Anterior cingulate cortex (tissue), 58 donors: Measurements from ENCODE around the gene BMP8B.
A peak's percentile ranks its signal among the peaks of the same experiment; 100 is the strongest.
"Not testable (repeated sequence)": the region's sequence is repeated elsewhere in the genome, so short reads cannot be mapped to it uniquely, and the experiment has no call there.

Experiments
- DNase-seq, 58 donors: peaks; one replicate each; lab custom pipeline; 2025; lab: John Stamatoyannopoulos, UW

Gene BMP8B

GRCh38 chr1:39779821-39780220, 8.8 kb downstream of the BMP8B start:
- no peak for DNase-seq

- no peak for DNase-seq
Observed at GRCh38 chr1:39779137-39779536, 9.5 kb downstream of the BMP8B start.

DNA sequence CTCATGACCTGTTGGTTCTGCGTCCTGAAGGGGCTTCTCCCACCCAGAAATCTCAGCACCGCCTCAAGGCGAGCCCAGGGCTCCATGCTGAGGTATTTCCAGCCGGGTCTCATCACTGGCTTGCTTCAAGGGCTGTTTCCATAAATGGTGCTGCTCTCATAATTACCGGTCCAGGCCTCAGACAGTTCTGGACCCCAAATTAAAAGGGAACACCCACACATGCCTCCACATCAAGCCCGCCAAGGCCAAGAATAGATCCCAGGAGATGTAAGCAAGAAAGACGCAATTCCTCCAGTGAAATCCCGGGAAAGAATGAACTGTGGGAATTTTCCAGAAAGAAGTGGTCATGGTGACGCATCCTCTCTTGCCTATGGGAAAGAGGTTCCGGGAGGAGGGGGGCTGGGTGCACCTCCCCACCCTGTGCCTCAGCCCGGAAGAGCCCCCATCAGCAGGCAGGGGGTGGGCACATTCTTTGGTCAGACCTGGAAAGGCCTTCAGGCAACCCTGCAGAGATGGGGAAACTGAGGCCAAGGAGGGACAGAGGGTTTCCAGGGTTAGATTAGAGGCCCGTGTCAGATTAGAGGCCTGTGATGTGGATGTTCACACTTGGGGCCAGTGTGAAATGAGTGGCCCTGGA, 10.1 kb downstream of the BMP8B start:
- DNase-seq, result not testable (repeated sequence)

DNA sequence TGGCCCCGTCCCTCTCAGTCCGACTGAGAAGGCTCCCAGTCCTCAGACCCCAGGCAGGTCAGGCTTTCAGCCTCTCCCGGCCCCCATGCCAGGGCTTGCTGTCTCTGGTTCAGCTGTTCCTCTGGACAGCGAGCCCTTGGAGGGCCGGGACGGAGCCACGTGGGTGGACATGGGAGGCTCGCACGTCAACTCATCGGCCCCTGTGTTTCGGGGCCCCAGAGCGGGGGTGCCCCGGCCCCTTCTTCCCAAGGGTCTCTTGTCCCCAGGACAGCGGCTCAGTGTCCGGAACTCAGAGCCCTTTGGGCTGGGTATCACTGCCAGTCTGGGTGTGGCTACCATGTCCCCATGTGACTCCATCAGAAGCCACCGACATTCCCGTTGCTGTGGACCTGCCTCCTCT, 10.8 kb downstream of the BMP8B start:
- not testable (repeated sequence) for DNase-seq

DNA sequence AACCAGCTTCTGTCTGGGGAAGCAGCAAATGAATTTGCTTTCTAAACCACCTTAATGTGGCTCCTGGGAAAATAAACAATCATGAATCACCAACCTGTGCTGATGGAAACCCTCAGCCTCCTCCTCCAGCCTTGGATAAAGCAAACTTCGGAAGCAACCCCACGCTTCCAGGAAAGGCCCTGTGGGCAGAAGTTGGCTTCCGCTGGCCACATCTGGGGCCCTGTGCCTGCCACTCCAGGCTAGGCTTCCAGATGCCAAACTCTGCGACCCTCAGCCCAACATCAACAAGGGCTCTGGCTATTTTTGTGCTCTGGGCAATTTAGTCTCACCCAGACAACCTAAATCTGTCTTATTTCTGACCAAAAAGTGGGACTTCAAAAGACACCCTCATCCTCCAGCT, 11.4 kb downstream of the BMP8B start:
- no peak for DNase-seq

DNA sequence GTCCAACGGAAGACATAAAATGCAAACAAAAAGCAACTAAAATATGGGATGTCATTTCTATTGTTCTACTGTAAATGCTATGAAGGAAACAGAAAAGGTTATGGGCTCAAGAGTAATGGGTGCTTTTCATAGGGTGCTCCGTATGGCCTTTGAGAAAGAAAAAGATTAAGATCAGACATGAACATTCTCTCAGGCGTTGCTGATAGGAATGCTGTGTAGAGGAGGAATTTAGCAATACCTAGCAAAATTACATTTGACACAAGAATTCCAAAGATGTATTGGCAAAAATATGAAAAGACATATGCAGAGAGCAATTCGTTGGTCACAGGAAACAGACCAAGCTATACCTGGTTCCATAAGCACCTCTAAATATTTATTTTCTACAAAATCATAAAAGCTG, 11.8 kb downstream of the BMP8B start:
- no peak for DNase-seq

DNA sequence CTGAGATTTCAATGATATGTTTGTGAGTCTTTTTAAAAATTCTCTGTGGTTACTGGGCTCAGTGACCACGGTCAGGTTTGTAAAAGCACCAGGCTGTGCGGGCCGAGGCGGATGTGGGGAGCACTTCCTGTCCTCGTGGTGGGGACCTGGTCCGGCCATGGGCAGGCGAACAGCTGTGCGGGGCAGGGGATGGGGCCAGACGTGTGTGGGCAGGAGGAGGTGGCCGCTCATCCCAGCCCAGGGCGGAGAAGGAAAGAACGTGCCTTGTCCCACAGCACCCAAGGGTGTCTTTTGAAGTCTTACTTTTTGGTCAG, 12.3 kb downstream of the BMP8B start:
- DNase-seq, result peak in 2 of 58 donors; percentile 6 to 7

DNA sequence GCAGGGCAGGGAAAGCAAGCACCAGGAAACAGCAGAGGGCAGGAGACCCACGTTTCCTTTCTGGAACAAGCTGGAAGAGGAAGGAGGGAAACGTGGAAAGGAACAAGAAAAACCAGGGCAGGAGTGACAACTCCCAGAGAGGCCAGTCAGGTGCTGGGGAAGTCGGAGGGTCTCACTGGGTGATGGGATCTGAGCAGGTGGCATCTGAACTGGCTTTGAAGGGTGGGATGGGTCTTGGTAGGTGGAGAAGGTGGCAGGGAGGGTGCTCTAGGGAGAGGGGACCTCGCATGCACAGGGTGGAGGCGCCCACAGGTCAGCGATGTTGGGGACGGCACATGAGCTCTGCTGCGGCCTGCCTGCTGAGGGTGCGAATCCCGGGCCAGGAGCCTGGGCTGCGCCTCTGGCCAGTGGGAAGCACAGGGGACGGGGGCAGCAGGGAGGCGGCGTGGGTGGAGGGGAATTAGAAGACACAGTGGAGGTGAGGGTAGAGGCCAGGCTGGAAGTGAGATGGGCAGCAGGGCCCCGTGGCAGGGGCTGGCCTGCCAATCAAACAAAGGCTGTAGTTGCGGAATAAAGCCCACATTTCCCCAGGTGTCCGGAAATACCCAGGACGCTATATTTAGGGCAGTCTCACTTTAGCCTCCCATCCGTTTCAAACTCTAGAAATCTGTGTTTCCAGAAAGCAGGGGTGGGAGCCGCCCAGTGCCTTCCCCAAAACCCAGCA, 12.8 kb downstream of the BMP8B start:
- DNase-seq, result not testable (repeated sequence)

GRCh38 chr1:39775141-39775540, 13.5 kb downstream of the BMP8B start:
- not testable (repeated sequence) for DNase-seq

DNA sequence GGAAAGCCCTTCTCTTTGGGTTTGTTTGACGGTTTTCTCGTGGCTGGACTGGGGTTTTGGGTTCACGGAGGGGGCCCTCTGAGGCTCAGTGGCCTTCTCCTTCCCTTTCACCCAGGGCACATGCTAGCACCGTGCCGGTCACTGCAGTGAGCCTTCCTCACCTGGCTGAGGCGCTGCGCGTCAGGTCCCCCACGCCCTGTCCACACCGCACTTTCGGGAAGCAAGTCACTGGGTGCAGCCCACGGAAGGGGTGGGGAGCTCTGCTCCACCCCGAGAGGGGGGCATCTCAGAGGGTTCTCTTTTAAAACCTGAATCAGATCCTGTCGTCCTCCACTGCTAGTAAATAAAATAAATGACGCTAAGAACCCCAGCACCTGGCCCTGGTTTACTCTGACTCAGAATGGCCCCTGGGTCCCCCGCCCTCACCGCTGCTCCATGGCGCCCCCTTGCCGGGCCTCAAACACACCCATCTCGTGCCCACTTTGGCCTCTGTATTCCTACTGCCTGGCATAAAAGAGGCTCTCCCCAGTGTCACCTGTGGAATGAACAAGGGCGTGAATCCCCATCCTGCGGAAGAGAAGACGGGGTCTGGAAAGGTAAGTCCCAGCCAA, 15.2 kb downstream of the BMP8B start:
- not testable (repeated sequence) for DNase-seq

- not testable (repeated sequence) for DNase-seq
Observed at GRCh38 chr1:39771022-39771532, 17.6 kb downstream of the BMP8B start, which contains the start of gene OXCT2. OXCT2 (minus strand) TSS chr1:39771348; CDS start chr1:39771255, 93 bp downstream.

GRCh38 chr1:39770100-39771021, 18.3 kb downstream of the BMP8B start:
- not testable (repeated sequence) for DNase-seq

DNA sequence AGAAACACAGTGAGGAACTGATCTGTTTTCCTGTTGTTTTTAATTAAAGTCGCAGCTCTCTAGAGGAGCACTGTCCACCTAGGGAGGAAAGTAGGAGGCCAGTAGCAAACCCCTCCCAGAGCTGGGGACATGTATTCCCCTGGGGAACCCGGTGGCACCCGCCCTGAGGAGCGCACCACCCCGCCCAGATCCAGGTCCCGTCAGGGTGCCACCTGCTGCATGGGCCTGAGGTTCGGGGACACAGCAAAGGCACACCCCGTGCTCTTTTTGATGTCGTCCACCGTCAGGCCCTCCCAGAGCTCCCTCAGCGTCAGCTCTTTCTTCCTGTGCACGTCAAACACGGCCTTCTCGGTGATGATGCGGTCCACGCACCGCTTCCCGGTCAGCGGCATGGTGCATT, 19.2 kb downstream of the BMP8B start:
- DNase-seq, result not testable (repeated sequence)

GRCh38 chr1:39766466-39766865, 22.2 kb downstream of the BMP8B start:
- not testable (repeated sequence) for DNase-seq

DNA sequence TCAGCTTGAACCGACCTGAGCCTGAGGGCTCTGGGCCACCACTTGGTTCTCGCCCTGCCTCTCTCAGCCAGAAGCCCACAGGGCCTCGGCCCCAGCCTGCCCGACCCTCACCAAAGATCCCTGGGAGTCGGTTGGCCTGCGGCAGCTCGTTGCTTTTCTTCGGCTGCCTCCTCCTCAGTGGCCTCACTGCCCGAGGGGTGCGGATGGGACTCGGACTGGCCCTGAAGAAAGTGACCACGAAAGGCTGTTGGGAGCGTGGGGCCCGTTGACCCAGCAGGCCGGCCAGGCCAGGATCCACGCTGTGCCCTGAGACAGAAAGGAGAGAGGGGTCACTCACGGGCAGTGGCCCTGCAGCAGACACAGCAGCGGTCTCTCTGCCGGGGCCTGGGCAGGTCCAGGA, 24.2 kb downstream of the BMP8B start:
- DNase-seq, result not testable (repeated sequence)

DNA sequence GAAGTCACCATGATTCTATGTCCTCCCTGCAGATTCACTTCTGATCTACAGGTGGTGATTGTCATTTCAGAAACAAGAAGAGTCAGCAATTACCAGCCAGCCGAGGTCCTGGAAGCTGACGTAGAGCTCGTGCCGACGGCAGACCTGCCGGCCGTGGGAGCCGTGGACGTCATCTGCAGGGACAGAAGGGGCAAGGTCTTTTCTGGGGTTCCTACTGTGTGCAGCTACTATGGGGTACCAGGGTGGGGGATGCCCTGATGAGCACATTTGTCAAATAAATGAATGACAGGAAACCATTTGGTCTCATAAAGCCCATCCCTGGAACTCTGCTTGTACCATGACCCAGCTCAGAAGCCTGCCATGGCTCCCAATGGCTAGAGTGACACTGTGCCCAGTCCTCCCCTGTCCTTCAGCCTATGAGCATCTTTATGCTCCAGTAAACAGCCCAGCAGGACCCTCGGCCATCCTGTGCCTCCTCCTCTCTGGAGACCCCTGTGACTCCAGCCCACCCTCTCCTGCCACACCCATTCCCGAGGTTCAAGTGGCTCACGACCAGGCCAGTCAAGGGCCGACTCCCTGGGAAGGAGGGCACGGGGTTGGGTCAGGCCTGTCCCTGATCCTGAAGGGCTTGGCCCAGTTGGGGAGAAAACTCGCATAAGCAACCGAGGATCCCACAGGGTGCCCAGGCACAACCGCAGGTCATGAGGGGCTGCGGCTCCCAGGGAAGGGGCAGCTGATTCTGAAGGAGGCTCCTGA, 24.9 kb downstream of the BMP8B start:
- not testable (repeated sequence) for DNase-seq

GRCh38 chr1:39762550-39763540, 25.8 kb downstream of the BMP8B start:
- no peak for DNase-seq

- DNase-seq, result no peak
Observed at GRCh38 chr1:39761557-39762260, 27.0 kb downstream of the BMP8B start.
